ENCODE measurements around the gene SPACA9. TPM values are rescaled to one million over a fixed set of nuclear protein-coding genes. Genes with fewer than 3 reads are reported as not detected.

SPACA9 gene
- total and polyA plus RNA-seq, 5 donors from 2014 or later, result 0.32 to 2.2 (median 0.74) TPM

DNA sequence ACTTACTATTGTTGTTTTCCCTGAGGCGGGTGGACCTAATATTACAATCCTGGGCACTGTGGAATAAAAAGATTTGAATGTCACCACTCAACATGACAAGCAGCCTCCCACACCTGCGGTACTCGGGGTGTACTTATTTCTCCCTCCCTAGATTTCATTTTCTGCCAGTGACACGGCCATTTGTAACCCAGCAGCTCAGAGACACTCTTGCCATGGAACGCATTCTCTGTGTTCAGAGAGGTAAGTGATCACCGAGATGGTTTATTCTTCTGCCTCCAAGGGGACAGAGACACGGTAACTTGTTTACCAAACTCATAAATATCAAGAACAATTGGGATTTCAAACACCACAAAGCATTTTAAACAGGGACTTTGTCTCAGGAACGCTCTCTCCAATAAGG, 11.8 kb upstream of the SPACA9 start:
- H3K4me3 ChIP-seq (ENCODE audit: low read depth, low read length), result no peak overlapping the region
- DNase-seq, result no peak
- H3K27ac ChIP-seq (ENCODE audit: insufficient read depth, low read length, poor library complexity, severe bottlenecking), result no peak overlapping the region
- H3K36me3 ChIP-seq (ENCODE audit: control insufficient read depth, insufficient read depth, low read length), result no peaks in the 10 kb centered on the region
- Mint-ChIP-seq H3K36me3 (no peaks in the 10 kb centered on the region), H3K4me1 (no peaks in the 10 kb centered on the region), H3K27ac (no peak overlapping the region), H3K4me3 (no peak overlapping the region), H3K27me3 (peaks cover 13% of the 10 kb centered on the region), H3K9me3 (no peaks in the 10 kb centered on the region)
- ATAC-seq (ENCODE audit: low read depth in 2 of 2), result no peak
- no peaks in the 10 kb centered on the region for H3K27me3 ChIP-seq (ENCODE audit: control insufficient read depth, insufficient read depth, low read length)
- H3K9me3 ChIP-seq (ENCODE audit: control insufficient read depth in 2 of 2, low read length in 2 of 2), result no peaks in the 10 kb centered on the region
- H3K4me1 ChIP-seq (ENCODE audit: control insufficient read depth, insufficient read depth, low read length, poor library complexity, severe bottlenecking), result no peaks in the 10 kb centered on the region

DNA sequence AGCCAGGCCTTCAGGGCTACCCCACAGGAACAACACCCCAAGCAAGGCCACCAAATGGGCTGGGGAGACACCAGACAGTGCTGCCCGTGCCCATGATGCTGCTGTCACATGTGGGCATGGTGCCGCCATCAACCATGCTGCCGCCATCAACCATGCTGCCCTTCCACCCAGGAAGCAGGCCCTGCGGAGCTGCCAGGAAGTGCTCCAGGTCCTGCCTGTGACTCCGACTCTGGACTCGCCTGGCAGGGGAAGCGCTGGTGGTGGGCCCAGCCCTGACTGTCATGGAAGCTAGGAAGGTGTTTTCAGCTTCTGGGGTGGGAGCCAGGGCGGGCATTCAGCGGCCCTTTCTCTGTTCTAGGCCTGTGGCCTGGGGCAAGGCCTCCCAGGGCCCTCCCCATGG, 9.4 kb upstream of the SPACA9 start:
- no peaks in the 10 kb centered on the region for H3K27me3 ChIP-seq (ENCODE audit: control insufficient read depth, insufficient read depth, low read length)
- no peaks in the 10 kb centered on the region for H3K9me3 ChIP-seq (ENCODE audit: control insufficient read depth in 2 of 2, low read length in 2 of 2)
- peaks cover 0 to 4% (median 0%) of the 10 kb centered on the region in 4 donors for H3K4me1 Mint-ChIP-seq
- no peak overlapping the region for H3K4me3 ChIP-seq (ENCODE audit: low read depth, low read length)
- DNase-seq (no peak), ATAC-seq (ENCODE audit: low read depth in 2 of 2) (no peak)
- H3K36me3 Mint-ChIP-seq, result no peaks in the 10 kb centered on the region
- H3K27me3 Mint-ChIP-seq, result peaks cover 18% of the 10 kb centered on the region
- no peaks in the 10 kb centered on the region for H3K36me3 ChIP-seq (ENCODE audit: control insufficient read depth, insufficient read depth, low read length)
- H3K4me1 ChIP-seq (ENCODE audit: control insufficient read depth, insufficient read depth, low read length, poor library complexity, severe bottlenecking), result no peaks in the 10 kb centered on the region
- H3K27ac ChIP-seq (ENCODE audit: insufficient read depth, low read length, poor library complexity, severe bottlenecking), result no peak overlapping the region
- no peaks in the 10 kb centered on the region for H3K9me3 Mint-ChIP-seq
- H3K4me3 Mint-ChIP-seq, result no peak overlapping the region
- H3K27ac Mint-ChIP-seq, result no peak overlapping the region

DNA sequence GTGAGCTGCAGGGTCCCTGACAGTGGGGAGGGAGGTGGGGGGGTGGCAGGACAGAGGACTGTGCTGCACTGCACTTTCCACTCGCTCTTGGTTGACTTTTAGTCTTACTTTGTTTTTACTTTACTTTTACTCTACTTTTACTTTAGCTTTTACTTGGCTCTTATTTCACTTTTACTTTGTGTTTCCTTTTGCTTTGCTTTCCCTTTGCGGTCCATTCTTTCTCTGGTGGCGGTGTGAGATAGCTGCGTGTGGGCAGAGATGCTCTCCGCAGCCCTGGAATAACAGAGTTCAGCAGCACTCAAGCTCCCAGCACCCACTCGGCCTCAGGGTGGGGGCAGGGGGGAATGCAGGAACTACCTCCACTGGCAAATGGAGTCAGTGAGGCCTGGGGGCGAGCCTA, 5.3 kb upstream of the SPACA9 start:
- ATAC-seq (ENCODE audit: low read depth in 2 of 2), result no peak
- Histone ChIP-seq H3K9me3 (ENCODE audit: control insufficient read depth in 2 of 2, low read length in 2 of 2) (no peaks in the 10 kb centered on the region), H3K27me3 (ENCODE audit: control insufficient read depth, insufficient read depth, low read length) (no peaks in the 10 kb centered on the region), H3K4me3 (ENCODE audit: low read depth, low read length) (no peak overlapping the region), H3K36me3 (ENCODE audit: control insufficient read depth, insufficient read depth, low read length) (no peaks in the 10 kb centered on the region), H3K27ac (ENCODE audit: insufficient read depth, low read length, poor library complexity, severe bottlenecking) (no peak overlapping the region), H3K4me1 (ENCODE audit: control insufficient read depth, insufficient read depth, low read length, poor library complexity, severe bottlenecking) (peaks cover 8% of the 10 kb centered on the region)
- H3K36me3 Mint-ChIP-seq, result no peaks in the 10 kb centered on the region
- peaks cover 0 to 7% (median 3%) of the 10 kb centered on the region in 4 donors for H3K4me1 Mint-ChIP-seq
- DNase-seq, result peak in 1 of 3 donors; percentile 44
- H3K9me3 Mint-ChIP-seq, result no peaks in the 10 kb centered on the region
- peak overlapping the region in 2 of 4 donors; percentile 17 to 25 for H3K4me3 Mint-ChIP-seq
- H3K27ac Mint-ChIP-seq, result no peak overlapping the region
- peaks cover 4% of the 10 kb centered on the region for H3K27me3 Mint-ChIP-seq

DNA sequence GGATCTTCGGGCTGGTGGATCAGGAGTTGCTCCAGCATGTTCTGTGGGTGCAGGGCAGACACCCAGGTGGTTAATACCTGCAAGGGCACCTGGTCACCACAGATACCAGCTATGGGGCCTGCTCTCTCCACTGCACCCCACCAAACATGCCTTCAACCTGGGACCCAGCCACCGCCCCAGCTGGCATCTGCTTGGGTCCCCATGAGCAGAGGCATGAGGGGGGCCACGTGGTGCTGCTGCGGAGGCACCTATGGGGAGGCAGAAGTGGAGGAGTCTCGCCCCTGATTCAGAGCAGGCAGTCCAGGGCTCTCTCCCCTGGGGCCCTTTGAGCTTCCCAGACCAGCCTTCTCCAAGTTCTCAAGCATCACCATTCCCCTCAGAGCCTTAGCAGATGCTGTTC, 3.5 kb upstream of the SPACA9 start:
- H3K4me3 Mint-ChIP-seq, result peak overlapping the region in 3 of 4 donors; percentile 1 to 80 (median 29)
- no peak overlapping the region for H3K27ac Mint-ChIP-seq
- no peaks in the 10 kb centered on the region for H3K9me3 ChIP-seq (ENCODE audit: control insufficient read depth in 2 of 2, low read length in 2 of 2)
- H3K36me3 ChIP-seq (ENCODE audit: control insufficient read depth, insufficient read depth, low read length), result no peaks in the 10 kb centered on the region
- H3K4me1 Mint-ChIP-seq, result peaks cover 0 to 18% (median 8%) of the 10 kb centered on the region in 4 donors
- no peaks in the 10 kb centered on the region for H3K36me3 Mint-ChIP-seq
- peaks cover 15% of the 10 kb centered on the region for H3K4me1 ChIP-seq (ENCODE audit: control insufficient read depth, insufficient read depth, low read length, poor library complexity, severe bottlenecking)
- H3K27me3 ChIP-seq (ENCODE audit: control insufficient read depth, insufficient read depth, low read length), result no peaks in the 10 kb centered on the region
- H3K4me3 ChIP-seq (ENCODE audit: low read depth, low read length), result no peak overlapping the region
- no peak overlapping the region for H3K27ac ChIP-seq (ENCODE audit: insufficient read depth, low read length, poor library complexity, severe bottlenecking)
- no peak for DNase-seq
- no peaks in the 10 kb centered on the region for H3K9me3 Mint-ChIP-seq
- no peak for ATAC-seq (ENCODE audit: low read depth in 2 of 2)
- H3K27me3 Mint-ChIP-seq, result peaks cover 10% of the 10 kb centered on the region

DNA sequence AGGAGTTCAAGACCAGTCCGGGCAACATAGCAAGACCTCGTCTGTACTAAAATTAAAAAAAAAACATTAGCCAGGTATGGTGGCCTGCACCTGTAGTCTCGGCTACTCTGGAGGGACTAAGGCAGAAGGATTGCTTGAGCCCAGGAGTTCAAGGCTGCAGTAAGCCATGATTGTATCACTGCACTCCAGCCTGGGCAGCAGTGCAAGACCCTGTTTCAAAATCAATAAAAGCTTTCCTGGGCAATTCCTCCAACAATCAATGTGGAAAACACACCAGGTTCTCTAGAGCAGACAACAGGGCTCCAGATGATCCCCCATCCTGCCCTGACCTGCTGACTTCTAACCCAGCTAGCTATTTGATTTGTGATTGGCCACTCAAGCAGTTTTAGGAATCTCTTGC, 1.8 kb upstream of the SPACA9 start:
- ATAC-seq (ENCODE audit: low read depth in 2 of 2), result no peak
- H3K27ac ChIP-seq (ENCODE audit: insufficient read depth, low read length, poor library complexity, severe bottlenecking), result no peak overlapping the region
- no peaks in the 10 kb centered on the region for H3K27me3 ChIP-seq (ENCODE audit: control insufficient read depth, insufficient read depth, low read length)
- H3K36me3 ChIP-seq (ENCODE audit: control insufficient read depth, insufficient read depth, low read length), result no peaks in the 10 kb centered on the region
- Mint-ChIP-seq H3K9me3 (no peaks in the 10 kb centered on the region), H3K4me3 (peak overlapping the region; percentile 80 to 88 (median 82)), H3K27me3 (peaks cover 10% of the 10 kb centered on the region), H3K4me1 (peaks cover 0 to 19% (median 8%) of the 10 kb centered on the region in 4 donors), H3K36me3 (no peaks in the 10 kb centered on the region), H3K27ac (no peak overlapping the region)
- H3K4me3 ChIP-seq (ENCODE audit: low read depth, low read length), result no peak overlapping the region
- H3K4me1 ChIP-seq (ENCODE audit: control insufficient read depth, insufficient read depth, low read length, poor library complexity, severe bottlenecking), result peaks cover 15% of the 10 kb centered on the region
- no peak for DNase-seq
- H3K9me3 ChIP-seq (ENCODE audit: control insufficient read depth in 2 of 2, low read length in 2 of 2), result no peaks in the 10 kb centered on the region

DNA sequence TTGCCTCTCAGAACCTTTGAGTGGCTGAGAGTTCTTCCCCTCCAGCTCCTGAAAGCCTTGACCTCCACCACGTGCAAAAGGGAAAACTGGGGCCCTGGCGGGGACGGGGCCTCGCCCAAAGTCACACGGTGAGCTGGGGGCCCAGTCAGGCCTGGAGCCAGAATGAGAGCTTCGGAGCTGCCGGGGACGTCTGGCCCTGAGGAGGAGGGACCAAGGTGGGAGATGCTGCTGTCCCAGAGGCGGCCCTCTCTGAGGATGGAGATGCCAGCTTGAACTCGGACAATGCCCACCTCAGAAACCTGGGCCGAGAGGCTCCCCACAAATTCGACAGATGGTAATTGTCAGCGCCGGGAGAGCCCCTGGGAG, 1.3 kb upstream of the SPACA9 start:
- peaks cover 0 to 19% (median 8%) of the 10 kb centered on the region in 4 donors for H3K4me1 Mint-ChIP-seq
- no peaks in the 10 kb centered on the region for H3K36me3 Mint-ChIP-seq
- Histone ChIP-seq H3K27me3 (ENCODE audit: control insufficient read depth, insufficient read depth, low read length) (no peaks in the 10 kb centered on the region), H3K4me1 (ENCODE audit: control insufficient read depth, insufficient read depth, low read length, poor library complexity, severe bottlenecking) (peaks cover 15% of the 10 kb centered on the region), H3K9me3 (ENCODE audit: control insufficient read depth in 2 of 2, low read length in 2 of 2) (no peaks in the 10 kb centered on the region), H3K27ac (ENCODE audit: insufficient read depth, low read length, poor library complexity, severe bottlenecking) (no peak overlapping the region), H3K36me3 (ENCODE audit: control insufficient read depth, insufficient read depth, low read length) (no peaks in the 10 kb centered on the region), H3K4me3 (ENCODE audit: low read depth, low read length) (peak overlapping the region; percentile 35)
- DNase-seq, result no peak
- H3K4me3 Mint-ChIP-seq, result peak overlapping the region; percentile 80 to 88 (median 82)
- H3K9me3 Mint-ChIP-seq, result no peaks in the 10 kb centered on the region
- peaks cover 10% of the 10 kb centered on the region for H3K27me3 Mint-ChIP-seq
- peak overlapping the region in 1 of 3 donors; percentile 65 for H3K27ac Mint-ChIP-seq
- ATAC-seq (ENCODE audit: low read depth in 2 of 2), result no peak

DNA sequence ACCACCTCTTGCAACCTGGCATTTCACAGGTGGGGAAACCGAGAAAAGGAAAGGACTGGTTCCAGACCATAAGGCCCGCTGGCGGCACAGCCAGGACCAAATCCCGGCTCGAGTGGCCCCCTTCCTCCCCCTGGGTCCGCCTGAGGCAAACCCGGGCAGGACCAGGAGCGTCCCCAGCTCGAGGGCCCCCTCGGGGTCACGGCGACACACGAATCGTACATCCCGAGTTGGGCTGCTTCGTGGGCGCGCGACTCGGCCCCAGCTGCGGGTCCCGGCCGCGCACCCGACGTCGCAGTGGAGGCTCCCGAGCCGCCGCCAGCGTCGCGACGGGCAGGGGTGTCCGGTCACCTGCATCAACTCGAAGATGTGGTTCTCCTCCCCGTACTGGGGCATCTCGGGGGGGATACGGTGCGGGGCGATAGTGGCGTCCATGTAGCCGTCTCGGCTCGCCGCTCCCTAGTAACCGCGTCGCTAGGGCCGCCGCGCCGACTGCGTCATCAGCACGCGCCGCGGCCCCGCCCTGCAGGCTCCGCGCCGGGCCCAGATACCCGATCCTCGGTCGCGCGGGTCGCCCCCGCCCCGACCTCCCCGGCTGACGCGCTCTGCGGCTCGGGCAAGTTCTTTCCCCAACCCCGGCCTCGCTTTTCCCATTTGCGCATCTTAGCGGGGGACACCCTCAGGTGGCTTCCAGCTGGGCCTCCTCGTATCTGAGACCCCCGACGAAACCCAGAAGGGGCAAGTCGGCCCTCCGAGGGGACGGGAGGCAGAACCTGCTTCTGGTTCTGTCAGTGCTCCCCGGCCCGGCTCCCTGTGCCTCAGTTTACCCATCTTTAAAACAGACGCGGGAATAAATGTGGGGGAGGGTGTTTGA, 639 bp upstream of the SPACA9 start, which contains the start of gene AK8:
Gene AK8 (minus strand): TSS at position 461 of the 871 bp plus-strand sequence. CDS start 29 bp downstream, at position 432.
- peak; percentile 69 to 79 (median 77) for DNase-seq
- peak within 1 kb of the TSS in 2 of 3 donors; percentile 85 to 88 for H3K27ac Mint-ChIP-seq
- H3K4me1 Mint-ChIP-seq, result peaks cover 0 to 19% (median 8%) of the 10 kb centered on the region in 4 donors
- peak within 1 kb of the TSS; percentile 85 to 90 (median 88) for H3K4me3 Mint-ChIP-seq
- Histone ChIP-seq H3K27ac (ENCODE audit: insufficient read depth, low read length, poor library complexity, severe bottlenecking) (peak within 1 kb of the TSS; percentile 63), H3K36me3 (ENCODE audit: control insufficient read depth, insufficient read depth, low read length) (no peaks in the 10 kb centered on the region), H3K4me1 (ENCODE audit: control insufficient read depth, insufficient read depth, low read length, poor library complexity, severe bottlenecking) (peaks cover 15% of the 10 kb centered on the region), H3K27me3 (ENCODE audit: control insufficient read depth, insufficient read depth, low read length) (no peaks in the 10 kb centered on the region), H3K9me3 (ENCODE audit: control insufficient read depth in 2 of 2, low read length in 2 of 2) (no peaks in the 10 kb centered on the region), H3K4me3 (ENCODE audit: low read depth, low read length) (peak within 1 kb of the TSS; percentile 59)
- ATAC-seq (ENCODE audit: low read depth in 2 of 2), result peak; percentile 69 to 82
- H3K27me3 Mint-ChIP-seq, result peaks cover 10% of the 10 kb centered on the region
- no peaks in the 10 kb centered on the region for H3K9me3 Mint-ChIP-seq
- no peaks in the 10 kb centered on the region for H3K36me3 Mint-ChIP-seq
